Peyer's patch (tissue), 4 donors: ENCODE data around the gene NAT14.

Experiments used
- CTCF ChIP-seq, 6 experiments: fragments of 450-650 bp in 4 of 6; fragments of 200-600 bp in 2 of 6; sonication (generic) in 1 of 6; IDR thresholded peaks; one replicate each; pipeline ENCODE4 v1.5.1; 2017 to 2019; ENCODE audit warnings: antibody characterized with exemption in 6 of 6, mild to moderate bottlenecking in 3 of 6, moderate library complexity in 1 of 6
- POLR2A ChIP-seq, 2 donors: fragments of 450-650 bp; IDR thresholded peaks; one replicate each; pipeline ENCODE4 v1.5.1; 2017; ENCODE audit warnings: antibody characterized with exemption in 2 of 2, mild to moderate bottlenecking in 2 of 2, moderate library complexity in 2 of 2

GRCh38 chr19:55528030-55528803, 43.2 kb downstream of the NAT14 start:
- TF ChIP-seq CTCF (IDR thresholded peaks at IDR 0.05) (no peak), POLR2A (IDR thresholded peaks at IDR 0.05) (no peak)
